Renal cortex interstitium (tissue), 11 donors: Measurements from ENCODE around the gene CCL18. TPM values are rescaled to one million over a fixed set of nuclear protein-coding genes. Genes with fewer than 3 reads are reported as not detected.
"Not testable (repeated sequence)": the region's sequence is repeated elsewhere in the genome, so short reads cannot be mapped to it uniquely, and the experiment has no call there.

Source experiments
- DNase-seq, 11 donors: peaks; one replicate each; pipeline ENCODE4 v3.0.0-alpha.2; 2013; ENCODE audit warnings: low read depth in 9 of 11, low spot score in 4 of 11; ENCODE audit errors: extremely low read depth in 1 of 11
- polyA plus RNA-seq, 3 donors: library from polyadenylated mRNA; unstranded; fragments of 120-200 nt; gene quantifications; one replicate each; pipeline ENCODE4 v1.2.1, GENCODE V29; 2013; ENCODE audit not compliant: insufficient read length in 3 of 3

The CCL18 gene
- polyA plus RNA-seq, 3 donors = not detected

DNA sequence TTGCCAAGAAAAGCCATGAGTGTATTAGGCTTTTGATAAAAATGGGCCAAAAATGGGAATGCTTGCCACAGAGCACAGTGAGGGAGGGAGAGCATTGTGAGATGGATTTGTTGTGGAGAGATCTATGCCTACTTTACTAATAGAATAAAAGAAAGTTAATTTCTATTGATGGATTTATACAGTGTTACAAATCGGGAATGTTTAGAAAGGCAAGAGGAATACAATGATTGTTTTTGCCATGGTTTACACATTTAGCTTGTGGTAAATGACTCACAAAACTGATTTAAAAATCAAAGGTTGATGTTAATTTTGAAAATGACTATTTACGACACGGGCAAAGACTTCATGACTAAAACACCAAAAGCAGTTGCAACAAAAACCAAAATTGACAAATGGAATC, 56.1 kb downstream of the CCL18 start:
- no peak for DNase-seq

DNA sequence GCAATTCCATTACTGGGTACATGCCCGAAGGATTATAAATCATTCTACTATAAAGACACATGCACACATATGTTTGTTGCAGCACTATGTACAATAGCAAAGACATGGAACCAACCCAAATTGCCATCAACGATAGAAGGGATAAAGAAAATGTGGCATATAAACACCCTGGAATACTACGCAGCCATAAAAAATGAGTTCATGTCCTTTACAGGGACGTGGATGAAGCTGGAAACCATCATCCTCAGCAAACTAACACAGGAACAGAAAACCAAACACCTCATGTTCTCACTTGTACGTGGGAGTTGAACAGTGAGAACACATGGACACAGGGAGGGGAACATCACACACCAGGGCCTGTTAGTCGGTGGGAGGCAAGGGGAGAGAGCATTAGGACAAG, 57.0 kb downstream of the CCL18 start:
- not testable (repeated sequence) for DNase-seq

Other genes with a start within 250 kb of the CCL18 start
- gene HEATR9, start 195.4 kb upstream of the CCL18 start, polyA plus RNA-seq = under 1 TPM in 1 of 3 donors, not detected in 2; 0.09 TPM
- gene CCL5, start 183.9 kb upstream of the CCL18 start, polyA plus RNA-seq = 1 to 10 TPM; 1.9 to 2.1 (median 2.0) TPM
- 1 to 10 TPM; 2.3 to 3.6 (median 3.4) TPM for gene RDM1, start 133.5 kb upstream of the CCL18 start, polyA plus RNA-seq
- gene LYZL6, start 120.6 kb upstream of the CCL18 start, polyA plus RNA-seq = not detected
- gene CCL16, start 82.8 kb upstream of the CCL18 start, polyA plus RNA-seq = under 1 TPM; 0.14 to 0.36 (median 0.20) TPM
- gene CCL14, start 77.5 kb upstream of the CCL18 start, polyA plus RNA-seq = 10 to 100 TPM; 12.9 to 23.9 (median 14.8) TPM
- 1 to 10 TPM; 6.4 to 7.7 (median 6.9) TPM for gene CCL15, start 62.7 kb upstream of the CCL18 start, polyA plus RNA-seq
- under 1 TPM in 1 of 3 donors, not detected in 2; 0.98 TPM for gene CCL23, start 46.3 kb upstream of the CCL18 start, polyA plus RNA-seq
- 1 to 10 TPM in 2 of 3 donors, under 1 TPM in 1; 0.35 to 5.1 (median 2.9) TPM for gene CCL3, start 25.9 kb downstream of the CCL18 start, polyA plus RNA-seq
- 1 to 10 TPM in 2 of 3 donors, under 1 TPM in 1; 0.76 to 3.9 (median 1.1) TPM for gene CCL4, start 39.6 kb downstream of the CCL18 start, polyA plus RNA-seq
- gene TBC1D3B, start 112.4 kb downstream of the CCL18 start, polyA plus RNA-seq = 10 to 100 TPM in 1 of 3 donors, 1 to 10 TPM in 2; 6.9 to 18.7 (median 8.6) TPM
- gene CCL3L1, start 132.5 kb downstream of the CCL18 start, polyA plus RNA-seq = 1 to 10 TPM in 2 of 3 donors, under 1 TPM in 1; 0.69 to 1.5 (median 1.1) TPM
- 1 to 10 TPM in 2 of 3 donors, under 1 TPM in 1; 0.73 to 1.8 (median 1.7) TPM for gene CCL4L2, start 146.8 kb downstream of the CCL18 start, polyA plus RNA-seq
- gene TBC1D3I, start 200.3 kb downstream of the CCL18 start, polyA plus RNA-seq = 1 to 10 TPM in 1 of 3 donors, under 1 TPM in 1, not detected in 1; 0.92 to 3.3 TPM